ENCODE data around the gene NF1.
"Not testable (repeated sequence)": the region's sequence is repeated elsewhere in the genome, so short reads cannot be mapped to it uniquely, and the experiment has no call there.

The NF1 gene

GRCh38 chr17:31320791-31321190, 226.0 kb downstream of the NF1 start:
- Histone ChIP-seq H3K36me3 (ENCODE audit: insufficient read depth, low read length) (peaks cover 1% of the 10 kb centered on the region; the same call in 1 of the 2 replicates), H3K9me3 (ENCODE audit: low read depth, low read length) (no peaks in the 10 kb centered on the region), H3K9ac (ENCODE audit: insufficient read length) (no peak overlapping the region), H3K4me3 (no peak overlapping the region), H3K27ac (no peak overlapping the region)
- no peak for DNase-seq (ENCODE audit: low read depth, low spot score)
- no peak for TF ChIP-seq EZH2 (IDR thresholded peaks at IDR 0.05)
- TF ChIP-seq FOXP2 (optimal IDR thresholded peaks at IDR 0.05; ENCODE audit: control extremely low read depth, extremely low read length, insufficient read depth) = no peak
- no peak for TF ChIP-seq POLR2AphosphoS5 (IDR thresholded peaks at IDR 0.05; ENCODE audit: borderline replicate concordance, low read depth, low read length)

DNA sequence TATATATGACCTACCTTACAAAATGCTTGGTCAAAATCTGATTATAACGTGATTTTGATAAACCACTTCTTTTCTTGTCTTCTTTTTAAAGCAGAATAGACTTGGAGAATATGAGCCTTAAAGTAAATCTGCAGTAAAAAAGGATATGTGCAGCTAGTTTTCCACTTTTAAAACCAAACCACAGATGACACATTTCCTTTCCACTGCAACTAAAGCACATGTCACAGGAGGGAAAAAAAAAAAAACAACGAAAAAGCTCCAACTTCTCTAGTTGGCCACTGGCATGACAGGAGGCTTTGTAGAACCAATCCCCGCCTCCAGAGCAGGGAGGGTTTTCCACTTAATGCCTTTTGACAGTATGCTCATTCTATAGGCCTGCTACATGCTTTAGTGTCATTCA, 226.7 kb downstream of the NF1 start, which contains the start of gene EVI2A:
EVI2A (minus strand) TSS at position 142 of the 400 bp plus-strand sequence. CDS start 2,609 bp downstream, outside the sequence.
- no peak within 1 kb of the TSS for H3K27ac ChIP-seq
- H3K9me3 ChIP-seq (ENCODE audit: low read depth, low read length) = no peaks in the 10 kb centered on the region
- H3K9ac ChIP-seq (ENCODE audit: insufficient read length) = no peak within 1 kb of the TSS
- peaks cover 6% of the 10 kb centered on the region; the same call in 1 of the 2 replicates for H3K36me3 ChIP-seq (ENCODE audit: insufficient read depth, low read length)
- TF ChIP-seq EZH2 (IDR thresholded peaks at IDR 0.05) (no peak), POLR2AphosphoS5 (IDR thresholded peaks at IDR 0.05; ENCODE audit: borderline replicate concordance, low read depth, low read length) (no peak), FOXP2 (optimal IDR thresholded peaks at IDR 0.05; ENCODE audit: control extremely low read depth, extremely low read length, insufficient read depth) (no peak)
- H3K4me3 ChIP-seq = no peak within 1 kb of the TSS
- no peak for DNase-seq (ENCODE audit: low read depth, low spot score)

GRCh38 chr17:31321966-31322365, 227.2 kb downstream of the NF1 start:
- no peak for DNase-seq (ENCODE audit: low read depth, low spot score)
- Histone ChIP-seq H3K4me3 (no peak overlapping the region), H3K27ac (no peak overlapping the region), H3K36me3 (ENCODE audit: insufficient read depth, low read length) (peaks cover 9% of the 10 kb centered on the region; the same call in 1 of the 2 replicates), H3K9me3 (ENCODE audit: low read depth, low read length) (no peaks in the 10 kb centered on the region), H3K9ac (ENCODE audit: insufficient read length) (no peak overlapping the region)
- TF ChIP-seq POLR2AphosphoS5 (IDR thresholded peaks at IDR 0.05; ENCODE audit: borderline replicate concordance, low read depth, low read length) = no peak
- TF ChIP-seq FOXP2 (optimal IDR thresholded peaks at IDR 0.05; ENCODE audit: control extremely low read depth, extremely low read length, insufficient read depth) = no peak
- TF ChIP-seq EZH2 (IDR thresholded peaks at IDR 0.05) = no peak

DNA sequence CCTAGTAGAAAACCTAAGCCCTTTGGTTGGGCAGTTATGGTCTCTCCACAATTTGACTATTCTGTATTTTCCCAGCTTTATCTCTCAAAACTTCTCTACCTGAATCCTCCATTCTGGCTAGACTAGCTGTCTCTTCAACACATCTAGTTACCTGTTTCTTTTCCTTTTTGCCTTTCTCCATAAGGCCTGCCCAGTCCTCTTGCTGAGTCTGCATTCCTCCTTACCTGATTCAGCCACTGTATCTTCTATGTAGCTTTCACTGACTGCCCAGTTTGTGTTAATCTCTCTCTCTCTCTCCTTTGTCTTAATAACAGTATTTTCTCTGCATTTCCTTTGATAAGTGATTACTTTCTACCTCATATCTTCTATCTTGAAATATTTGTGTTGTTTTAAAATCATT, 228.8 kb downstream of the NF1 start:
- Histone ChIP-seq H3K9ac (ENCODE audit: insufficient read length) (no peak overlapping the region), H3K4me3 (no peak overlapping the region), H3K27ac (no peak overlapping the region), H3K36me3 (ENCODE audit: insufficient read depth, low read length) (peaks cover 21% of the 10 kb centered on the region), H3K9me3 (ENCODE audit: low read depth, low read length) (no peaks in the 10 kb centered on the region)
- TF ChIP-seq FOXP2 (optimal IDR thresholded peaks at IDR 0.05; ENCODE audit: control extremely low read depth, extremely low read length, insufficient read depth) (no peak), EZH2 (IDR thresholded peaks at IDR 0.05) (no peak), POLR2AphosphoS5 (IDR thresholded peaks at IDR 0.05; ENCODE audit: borderline replicate concordance, low read depth, low read length) (no peak)
- DNase-seq (ENCODE audit: low read depth, low spot score) = no peak

DNA sequence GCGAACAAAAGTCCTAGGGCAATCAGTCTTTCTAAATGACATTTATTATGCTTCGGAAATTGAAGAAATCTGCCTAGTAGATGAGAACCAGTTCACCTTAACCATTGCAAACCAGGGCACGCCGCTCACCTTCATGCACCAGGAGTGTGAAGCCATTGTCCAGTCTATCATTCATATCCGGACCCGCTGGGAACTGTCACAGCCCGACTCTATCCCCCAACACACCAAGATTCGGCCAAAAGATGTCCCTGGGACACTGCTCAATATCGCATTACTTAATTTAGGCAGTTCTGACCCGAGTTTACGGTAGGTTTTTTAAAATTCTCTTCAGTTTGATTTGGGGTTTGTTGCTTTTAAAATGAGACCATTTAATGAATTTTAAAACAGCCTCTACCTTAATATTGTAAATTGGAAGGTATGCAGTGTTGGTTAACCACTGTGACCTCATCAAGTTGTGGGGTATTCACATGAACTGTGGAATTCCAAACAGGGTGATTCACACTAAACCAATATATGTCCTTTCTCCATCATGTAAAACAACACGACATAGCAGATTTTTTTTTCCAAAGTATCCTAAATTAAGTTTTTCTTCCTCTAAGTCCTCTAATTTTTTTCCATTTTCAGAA, 232.9 kb downstream of the NF1 start:
- peaks cover 23% of the 10 kb centered on the region for H3K36me3 ChIP-seq (ENCODE audit: insufficient read depth, low read length)
- H3K9me3 ChIP-seq (ENCODE audit: low read depth, low read length) = no peaks in the 10 kb centered on the region
- H3K9ac ChIP-seq (ENCODE audit: insufficient read length) = no peak overlapping the region
- no peak for DNase-seq (ENCODE audit: low read depth, low spot score)
- TF ChIP-seq POLR2AphosphoS5 (IDR thresholded peaks at IDR 0.05; ENCODE audit: borderline replicate concordance, low read depth, low read length) (no peak), EZH2 (IDR thresholded peaks at IDR 0.05) (no peak), FOXP2 (optimal IDR thresholded peaks at IDR 0.05; ENCODE audit: control extremely low read depth, extremely low read length, insufficient read depth) (no peak)
- no peak overlapping the region for H3K4me3 ChIP-seq
- no peak overlapping the region for H3K27ac ChIP-seq

- H3K4me3 ChIP-seq = no peak overlapping the region
- no peak for DNase-seq (ENCODE audit: low read depth, low spot score)
- TF ChIP-seq EZH2 (IDR thresholded peaks at IDR 0.05) (no peak), FOXP2 (optimal IDR thresholded peaks at IDR 0.05; ENCODE audit: control extremely low read depth, extremely low read length, insufficient read depth) (no peak), POLR2AphosphoS5 (IDR thresholded peaks at IDR 0.05; ENCODE audit: borderline replicate concordance, low read depth, low read length) (no peak)
- H3K36me3 ChIP-seq (ENCODE audit: insufficient read depth, low read length) = peaks cover 23% of the 10 kb centered on the region
- H3K9ac ChIP-seq (ENCODE audit: insufficient read length) = no peak overlapping the region
- no peak overlapping the region for H3K27ac ChIP-seq
- no peaks in the 10 kb centered on the region for H3K9me3 ChIP-seq (ENCODE audit: low read depth, low read length)
These were observed 233.4 kb downstream of the NF1 start for GRCh38 chr17:31328160-31328535.

- Histone ChIP-seq H3K4me3 (no peak overlapping the region), H3K9ac (ENCODE audit: insufficient read length) (no peak overlapping the region), H3K9me3 (ENCODE audit: low read depth, low read length) (no peaks in the 10 kb centered on the region), H3K27ac (no peak overlapping the region), H3K36me3 (ENCODE audit: insufficient read depth, low read length) (peaks cover 23% of the 10 kb centered on the region)
- DNase-seq (ENCODE audit: low read depth, low spot score) = no peak
- TF ChIP-seq EZH2 (IDR thresholded peaks at IDR 0.05) (no peak), FOXP2 (optimal IDR thresholded peaks at IDR 0.05; ENCODE audit: control extremely low read depth, extremely low read length, insufficient read depth) (no peak), POLR2AphosphoS5 (IDR thresholded peaks at IDR 0.05; ENCODE audit: borderline replicate concordance, low read depth, low read length) (no peak)
These were observed 234.4 kb downstream of the NF1 start for GRCh38 chr17:31329221-31329620.

GRCh38 chr17:31339906-31340661, 245.3 kb downstream of the NF1 start:
- Histone ChIP-seq H3K27ac (no peak overlapping the region), H3K36me3 (ENCODE audit: insufficient read depth, low read length) (peaks cover 16% of the 10 kb centered on the region)
- no peak for DNase-seq (ENCODE audit: low read depth, low spot score)

GRCh38 chr17:31345191-31345747, 250.5 kb downstream of the NF1 start:
- not testable (repeated sequence) for H3K27ac ChIP-seq, H3K4me3 ChIP-seq
- peaks cover 19% of the 10 kb centered on the region for H3K36me3 ChIP-seq (ENCODE audit: insufficient read depth, low read length)

More at GRCh38 chr17:31339906-31340661, 245.3 kb downstream of the NF1 start:
- H3K9ac ChIP-seq (ENCODE audit: insufficient read length) = no peak overlapping the region
- H3K4me3 ChIP-seq = no peak overlapping the region
- H3K9me3 ChIP-seq (ENCODE audit: low read depth, low read length) = no peaks in the 10 kb centered on the region
- TF ChIP-seq FOXP2 (optimal IDR thresholded peaks at IDR 0.05; ENCODE audit: control extremely low read depth, extremely low read length, insufficient read depth) (no peak), POLR2AphosphoS5 (IDR thresholded peaks at IDR 0.05; ENCODE audit: borderline replicate concordance, low read depth, low read length) (no peak), EZH2 (IDR thresholded peaks at IDR 0.05) (no peak)

More at GRCh38 chr17:31345191-31345747, 250.5 kb downstream of the NF1 start:
- not testable (repeated sequence) for H3K9me3 ChIP-seq (ENCODE audit: low read depth, low read length); DNase-seq (ENCODE audit: low read depth, low spot score); H3K9ac ChIP-seq (ENCODE audit: insufficient read length)

Measured in SK-N-MC (cell line).